ENCODE data around the gene SLC12A7.

DNA sequence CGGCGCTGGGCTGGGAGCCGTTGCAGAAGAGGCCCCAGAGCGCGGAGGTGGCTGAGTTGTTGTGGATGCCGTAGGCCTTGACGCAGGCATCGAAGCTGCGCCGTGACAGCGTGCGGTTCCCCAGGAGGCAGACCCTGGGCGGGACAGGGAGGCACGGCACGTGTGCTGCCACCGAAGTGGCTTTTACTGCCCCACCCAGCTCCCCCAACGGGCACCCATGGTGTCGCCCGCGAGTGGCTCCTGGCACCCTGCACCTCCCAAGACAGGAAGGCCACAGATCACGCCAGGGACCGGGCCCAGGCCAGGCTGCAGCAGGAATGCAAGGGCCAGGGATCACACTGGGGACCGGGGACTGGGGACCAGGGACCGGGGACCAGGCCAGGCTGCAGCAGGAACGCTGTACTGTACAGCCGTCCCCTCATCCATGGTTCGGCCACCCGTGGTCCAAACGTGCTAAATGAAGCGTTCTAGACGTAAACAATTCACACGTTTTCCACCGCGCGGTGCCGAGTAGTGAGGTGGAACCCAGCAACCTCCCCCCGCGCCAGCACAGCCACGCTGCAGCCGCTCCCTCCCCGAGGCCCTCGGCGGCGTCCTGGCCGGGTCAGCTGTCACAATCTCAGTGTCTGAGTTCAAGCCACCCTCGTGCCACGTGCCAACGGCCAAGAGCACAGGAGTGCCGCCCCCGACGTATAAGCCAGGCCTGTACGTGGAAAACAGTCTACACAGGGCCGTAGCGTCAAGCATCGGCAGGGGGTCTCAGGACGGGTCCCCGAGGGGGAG, 27.8 kb downstream of the SLC12A7 start:
- TF ChIP-seq, protein P1, sequence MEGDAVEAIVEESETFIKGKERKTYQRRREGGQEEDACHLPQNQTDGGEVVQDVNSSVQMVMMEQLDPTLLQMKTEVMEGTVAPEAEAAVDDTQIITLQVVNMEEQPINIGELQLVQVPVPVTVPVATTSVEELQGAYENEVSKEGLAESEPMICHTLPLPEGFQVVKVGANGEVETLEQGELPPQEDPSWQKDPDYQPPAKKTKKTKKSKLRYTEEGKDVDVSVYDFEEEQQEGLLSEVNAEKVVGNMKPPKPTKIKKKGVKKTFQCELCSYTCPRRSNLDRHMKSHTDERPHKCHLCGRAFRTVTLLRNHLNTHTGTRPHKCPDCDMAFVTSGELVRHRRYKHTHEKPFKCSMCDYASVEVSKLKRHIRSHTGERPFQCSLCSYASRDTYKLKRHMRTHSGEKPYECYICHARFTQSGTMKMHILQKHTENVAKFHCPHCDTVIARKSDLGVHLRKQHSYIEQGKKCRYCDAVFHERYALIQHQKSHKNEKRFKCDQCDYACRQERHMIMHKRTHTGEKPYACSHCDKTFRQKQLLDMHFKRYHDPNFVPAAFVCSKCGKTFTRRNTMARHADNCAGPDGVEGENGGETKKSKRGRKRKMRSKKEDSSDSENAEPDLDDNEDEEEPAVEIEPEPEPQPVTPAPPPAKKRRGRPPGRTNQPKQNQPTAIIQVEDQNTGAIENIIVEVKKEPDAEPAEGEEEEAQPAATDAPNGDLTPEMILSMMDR (tag by site-specific recombination; IDR thresholded peaks at IDR 0.05): no peak
- TF ChIP-seq, protein P2, sequence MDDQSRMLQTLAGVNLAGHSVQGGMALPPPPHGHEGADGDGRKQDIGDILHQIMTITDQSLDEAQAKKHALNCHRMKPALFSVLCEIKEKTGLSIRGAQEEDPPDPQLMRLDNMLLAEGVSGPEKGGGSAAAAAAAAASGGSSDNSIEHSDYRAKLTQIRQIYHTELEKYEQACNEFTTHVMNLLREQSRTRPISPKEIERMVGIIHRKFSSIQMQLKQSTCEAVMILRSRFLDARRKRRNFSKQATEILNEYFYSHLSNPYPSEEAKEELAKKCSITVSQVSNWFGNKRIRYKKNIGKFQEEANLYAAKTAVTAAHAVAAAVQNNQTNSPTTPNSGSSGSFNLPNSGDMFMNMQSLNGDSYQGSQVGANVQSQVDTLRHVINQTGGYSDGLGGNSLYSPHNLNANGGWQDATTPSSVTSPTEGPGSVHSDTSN (CRISPR knock-in tag; IDR thresholded peaks at IDR 0.05): no peak
- TF ChIP-seq, protein P3, sequence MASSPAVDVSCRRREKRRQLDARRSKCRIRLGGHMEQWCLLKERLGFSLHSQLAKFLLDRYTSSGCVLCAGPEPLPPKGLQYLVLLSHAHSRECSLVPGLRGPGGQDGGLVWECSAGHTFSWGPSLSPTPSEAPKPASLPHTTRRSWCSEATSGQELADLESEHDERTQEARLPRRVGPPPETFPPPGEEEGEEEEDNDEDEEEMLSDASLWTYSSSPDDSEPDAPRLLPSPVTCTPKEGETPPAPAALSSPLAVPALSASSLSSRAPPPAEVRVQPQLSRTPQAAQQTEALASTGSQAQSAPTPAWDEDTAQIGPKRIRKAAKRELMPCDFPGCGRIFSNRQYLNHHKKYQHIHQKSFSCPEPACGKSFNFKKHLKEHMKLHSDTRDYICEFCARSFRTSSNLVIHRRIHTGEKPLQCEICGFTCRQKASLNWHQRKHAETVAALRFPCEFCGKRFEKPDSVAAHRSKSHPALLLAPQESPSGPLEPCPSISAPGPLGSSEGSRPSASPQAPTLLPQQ (tag by site-specific recombination; IDR thresholded peaks at IDR 0.05): no peak
- TF ChIP-seq ZBTB21 (tag by site-specific recombination; IDR thresholded peaks at IDR 0.05) (no peak), ZBTB7A (tag by site-specific recombination; IDR thresholded peaks at IDR 0.05; ENCODE audit: low read depth) (no peak), SP7 (tag by site-specific recombination; IDR thresholded peaks at IDR 0.05) (no peak), ZNF600 (tag by site-specific recombination; IDR thresholded peaks at IDR 0.05) (no peak), ZNF621 (tag by site-specific recombination; IDR thresholded peaks at IDR 0.05) (no peak), ZNF112 (tag by site-specific recombination; IDR thresholded peaks at IDR 0.05) (no peak), ZNF184 (tag by site-specific recombination; IDR thresholded peaks at IDR 0.05) (no peak)
- TF ChIP-seq, protein P4, sequence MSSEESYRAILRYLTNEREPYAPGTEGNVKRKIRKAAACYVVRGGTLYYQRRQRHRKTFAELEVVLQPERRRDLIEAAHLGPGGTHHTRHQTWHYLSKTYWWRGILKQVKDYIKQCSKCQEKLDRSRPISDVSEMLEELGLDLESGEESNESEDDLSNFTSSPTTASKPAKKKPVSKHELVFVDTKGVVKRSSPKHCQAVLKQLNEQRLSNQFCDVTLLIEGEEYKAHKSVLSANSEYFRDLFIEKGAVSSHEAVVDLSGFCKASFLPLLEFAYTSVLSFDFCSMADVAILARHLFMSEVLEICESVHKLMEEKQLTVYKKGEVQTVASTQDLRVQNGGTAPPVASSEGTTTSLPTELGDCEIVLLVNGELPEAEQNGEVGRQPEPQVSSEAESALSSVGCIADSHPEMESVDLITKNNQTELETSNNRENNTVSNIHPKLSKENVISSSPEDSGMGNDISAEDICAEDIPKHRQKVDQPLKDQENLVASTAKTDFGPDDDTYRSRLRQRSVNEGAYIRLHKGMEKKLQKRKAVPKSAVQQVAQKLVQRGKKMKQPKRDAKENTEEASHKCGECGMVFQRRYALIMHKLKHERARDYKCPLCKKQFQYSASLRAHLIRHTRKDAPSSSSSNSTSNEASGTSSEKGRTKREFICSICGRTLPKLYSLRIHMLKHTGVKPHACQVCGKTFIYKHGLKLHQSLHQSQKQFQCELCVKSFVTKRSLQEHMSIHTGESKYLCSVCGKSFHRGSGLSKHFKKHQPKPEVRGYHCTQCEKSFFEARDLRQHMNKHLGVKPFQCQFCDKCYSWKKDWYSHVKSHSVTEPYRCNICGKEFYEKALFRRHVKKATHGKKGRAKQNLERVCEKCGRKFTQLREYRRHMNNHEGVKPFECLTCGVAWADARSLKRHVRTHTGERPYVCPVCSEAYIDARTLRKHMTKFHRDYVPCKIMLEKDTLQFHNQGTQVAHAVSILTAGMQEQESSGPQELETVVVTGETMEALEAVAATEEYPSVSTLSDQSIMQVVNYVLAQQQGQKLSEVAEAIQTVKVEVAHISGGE (tag by site-specific recombination; conservative IDR thresholded peaks at IDR 0.05; ENCODE audit: low read depth): no peak
